HEK293T (cell line): ENCODE measurements around the gene SBNO2.

Experiments used
- ARNT ChIP-seq: fragments of 450-650 bp; IDR thresholded peaks from 2 replicates; pipeline ENCODE4 v1.6.1; 2017; ENCODE audit warnings: mild to moderate bottlenecking
- FOXA1 ChIP-seq: fragments of 450-650 bp; IDR thresholded peaks from 2 replicates; pipeline ENCODE4 v1.6.1; 2016; ENCODE audit warnings: mild to moderate bottlenecking
- SUZ12 ChIP-seq: fragments of 450-650 bp; IDR thresholded peaks from 2 replicates; pipeline ENCODE4 v1.6.1; 2016; ENCODE audit warnings: mild to moderate bottlenecking
- TARDBP ChIP-seq: fragments of 450-650 bp; IDR thresholded peaks from 2 replicates; pipeline ENCODE4 v1.6.1; 2016

- TF ChIP-seq SUZ12 (no peak), FOXA1 (no peak), TARDBP (no peak), ARNT (no peak)
Observed at GRCh38 chr19:1111641-1112267, 62.3 kb downstream of the SBNO2 start.
